ENCODE data around the gene CUX1.

Gene CUX1

GRCh38 chr7:102208826-102209225 is 391.4 kb downstream of the CUX1 start:
- DNase-seq (ENCODE audit: low read depth): no peak
- TF ChIP-seq CTCF (IDR thresholded peaks at IDR 0.05; ENCODE audit: low read depth, low read length, missing control alignments): no peak
- H3K4me3 ChIP-seq (ENCODE audit: low read depth, low read length): no peak overlapping the region

GRCh38 chr7:102210787-102211186 is 393.4 kb downstream of the CUX1 start:
- no peak for DNase-seq (ENCODE audit: low read depth)
- H3K4me3 ChIP-seq (ENCODE audit: low read depth, low read length): no peak overlapping the region
- no peak for TF ChIP-seq CTCF (IDR thresholded peaks at IDR 0.05; ENCODE audit: low read depth, low read length, missing control alignments)

- DNase-seq (ENCODE audit: low read depth): peak; percentile 76
- no peak overlapping the region for H3K4me3 ChIP-seq (ENCODE audit: low read depth, low read length)
- TF ChIP-seq CTCF (IDR thresholded peaks at IDR 0.05; ENCODE audit: low read depth, low read length, missing control alignments): no peak
Measured at GRCh38 chr7:102211590-102212550, 394.4 kb downstream of the CUX1 start.

- DNase-seq (ENCODE audit: low read depth): no peak
- TF ChIP-seq CTCF (IDR thresholded peaks at IDR 0.05; ENCODE audit: low read depth, low read length, missing control alignments): no peak
- no peak overlapping the region for H3K4me3 ChIP-seq (ENCODE audit: low read depth, low read length)
Measured at GRCh38 chr7:102214477-102215072, 397.1 kb downstream of the CUX1 start.

GRCh38 chr7:102215256-102215655 is 397.8 kb downstream of the CUX1 start:
- TF ChIP-seq CTCF (IDR thresholded peaks at IDR 0.05; ENCODE audit: low read depth, low read length, missing control alignments): no peak
- DNase-seq (ENCODE audit: low read depth): no peak
- H3K4me3 ChIP-seq (ENCODE audit: low read depth, low read length): no peak overlapping the region

- no peak for DNase-seq (ENCODE audit: low read depth)
- no peak for TF ChIP-seq CTCF (IDR thresholded peaks at IDR 0.05; ENCODE audit: low read depth, low read length, missing control alignments)
- no peak overlapping the region for H3K4me3 ChIP-seq (ENCODE audit: low read depth, low read length)
Measured at GRCh38 chr7:102215711-102216110, 398.3 kb downstream of the CUX1 start.

All from GM12864 (cell line).